HL-60 (cell line): ENCODE data around the gene NME3.

ENCODE experiments used
- CTCF ChIP-seq: IDR thresholded peaks from one replicate; pipeline ENCODE4 v1.5.1; 2011; ENCODE audit warnings: low read length, control low read depth, inconsistent platforms; ENCODE audit not compliant: insufficient read depth
- GABPA ChIP-seq: IDR thresholded peaks from 2 replicates; pipeline ENCODE4 v1.6.1; 2012; ENCODE audit warnings: low read depth
- POLR2AphosphoS5 ChIP-seq: IDR thresholded peaks from 2 replicates; pipeline ENCODE4 v1.6.1; 2012; ENCODE audit warnings: low read depth
- REST ChIP-seq: IDR thresholded peaks from 2 replicates; pipeline ENCODE4 v1.6.1; 2012; ENCODE audit warnings: low read depth; ENCODE audit not compliant: insufficient replicate concordance

- no peak for TF ChIP-seq CTCF
- TF ChIP-seq POLR2AphosphoS5: no peak
- no peak for TF ChIP-seq GABPA
- TF ChIP-seq REST: no peak
These were observed 23.7 kb upstream of the NME3 start for GRCh38 chr16:1794908-1795666.
